Ramos (cell line): Measurements from ENCODE around the gene SLC16A3.
"Not testable (repeated sequence)": the region's sequence is repeated elsewhere in the genome, so short reads cannot be mapped to it uniquely, and the experiment has no call there.

Experiments used
- in situ Hi-C: fragments of 300-500 bp; cut with MboI; formaldehyde crosslinking; loops from one replicate; pipeline ENCODE4 v1.14.3; 2022; ENCODE audit warnings: low sequenced_read_pairs; ENCODE audit not compliant: unreplicated experiment

SLC16A3 gene

GRCh38 chr17:82202981-82203380 is 25.9 kb upstream of the SLC16A3 start:
- in situ Hi-C loops: no loop called here

- in situ Hi-C loops: no loop called here
Observed at GRCh38 chr17:82203920-82204319, 24.9 kb upstream of the SLC16A3 start.

- in situ Hi-C loops: no loop called here
Observed at GRCh38 chr17:82204831-82205719, 23.8 kb upstream of the SLC16A3 start.

- in situ Hi-C loops: no loop called here
Observed at GRCh38 chr17:82205720-82206508, 22.9 kb upstream of the SLC16A3 start.

GRCh38 chr17:82210655-82211054 is 18.2 kb upstream of the SLC16A3 start:
- in situ Hi-C loops: not testable (repeated sequence)

- in situ Hi-C loops: no loop called here
Observed at GRCh38 chr17:82212331-82213250, 16.3 kb upstream of the SLC16A3 start, which contains the start of gene CCDC57. Gene CCDC57, minus strand, starts transcription at chr17:82212842. Its CDS starts 10,898 bp downstream, at chr17:82201944.

- in situ Hi-C loops: no loop called here
Observed at GRCh38 chr17:82213251-82214011, 15.4 kb upstream of the SLC16A3 start.

GRCh38 chr17:82214012-82214628 is 14.7 kb upstream of the SLC16A3 start:
- in situ Hi-C loops: no loop called here

GRCh38 chr17:82215095-82215971 is 13.5 kb upstream of the SLC16A3 start:
- in situ Hi-C loops: no loop called here

GRCh38 chr17:82215972-82216300 is 12.9 kb upstream of the SLC16A3 start:
- in situ Hi-C loops: no loop called here

- in situ Hi-C loops: no loop called here
Observed at GRCh38 chr17:82216301-82217119, 12.3 kb upstream of the SLC16A3 start.

GRCh38 chr17:82217120-82217529 is 11.7 kb upstream of the SLC16A3 start:
- in situ Hi-C loops: no loop called here

- in situ Hi-C loops: no loop called here
Observed at GRCh38 chr17:82217530-82218204, 11.2 kb upstream of the SLC16A3 start.

GRCh38 chr17:82218349-82219075 is 10.3 kb upstream of the SLC16A3 start:
- in situ Hi-C loops: no loop called here

GRCh38 chr17:82219083-82219482 is 9.8 kb upstream of the SLC16A3 start:
- in situ Hi-C loops: no loop called here
